ENCODE results near the gene SNAI1.

- TF ChIP-seq CTCF (conservative IDR thresholded peaks at IDR 0.05; ENCODE audit: low read length): no peak
- no peak for TF ChIP-seq EZH2phosphoT487 (IDR thresholded peaks at IDR 0.05; ENCODE audit: borderline replicate concordance, low read depth, low read length)
Observed at GRCh38 chr20:50022676-50023075, 39.9 kb downstream of the SNAI1 start.

Data from OCI-LY7 (cell line).